ENCODE results near the gene THNSL1. TPM values are rescaled to one million over a fixed set of nuclear protein-coding genes. Genes with fewer than 3 reads are reported as not detected.
"Not testable (repeated sequence)": the region's sequence is repeated elsewhere in the genome, so short reads cannot be mapped to it uniquely, and the experiment has no call there.

THNSL1 gene
- total RNA-seq, 2 donors from 2014 or later: 0.54 to 1.3 TPM

DNA sequence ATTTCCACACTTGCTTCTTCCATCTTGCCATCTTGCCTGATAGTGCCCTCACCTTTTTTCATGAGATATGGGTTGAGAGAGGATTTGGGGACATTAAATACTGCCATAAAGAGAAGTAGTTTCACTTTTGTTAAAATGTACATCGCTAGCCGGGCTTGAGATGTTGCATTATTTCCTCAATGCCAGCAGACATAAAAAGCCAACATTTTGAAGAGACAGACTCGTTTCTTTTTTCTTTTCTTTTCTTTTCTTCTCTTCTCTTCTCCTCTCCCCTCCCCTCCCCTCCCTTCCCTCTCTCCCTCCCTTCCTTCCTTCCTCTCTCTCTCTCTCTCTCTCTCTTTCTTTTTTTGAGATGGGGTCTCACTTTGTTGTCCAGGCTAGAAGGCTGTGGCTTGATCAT lies 18.4 kb upstream of the THNSL1 start:
- no peak for ATAC-seq (ENCODE audit: insufficient number of reproducible peaks, low FRiP score, low read depth)
- Histone ChIP-seq H3K36me3 (no peaks in the 10 kb centered on the region), H3K27ac (no peak overlapping the region), H3K9me3 (no peaks in the 10 kb centered on the region), H3K4me1 (ENCODE audit: control insufficient read depth in 1 of 2, low read depth in 2 of 2) (peaks cover 0 to 5% of the 10 kb centered on the region in 2 donors), H3K27me3 (replicated peaks; ENCODE audit: insufficient read depth) (no peaks in the 10 kb centered on the region), H3K4me3 (no peak overlapping the region)
- DNase-seq (ENCODE audit: low spot score): no peak
- TF ChIP-seq, protein P1, sequence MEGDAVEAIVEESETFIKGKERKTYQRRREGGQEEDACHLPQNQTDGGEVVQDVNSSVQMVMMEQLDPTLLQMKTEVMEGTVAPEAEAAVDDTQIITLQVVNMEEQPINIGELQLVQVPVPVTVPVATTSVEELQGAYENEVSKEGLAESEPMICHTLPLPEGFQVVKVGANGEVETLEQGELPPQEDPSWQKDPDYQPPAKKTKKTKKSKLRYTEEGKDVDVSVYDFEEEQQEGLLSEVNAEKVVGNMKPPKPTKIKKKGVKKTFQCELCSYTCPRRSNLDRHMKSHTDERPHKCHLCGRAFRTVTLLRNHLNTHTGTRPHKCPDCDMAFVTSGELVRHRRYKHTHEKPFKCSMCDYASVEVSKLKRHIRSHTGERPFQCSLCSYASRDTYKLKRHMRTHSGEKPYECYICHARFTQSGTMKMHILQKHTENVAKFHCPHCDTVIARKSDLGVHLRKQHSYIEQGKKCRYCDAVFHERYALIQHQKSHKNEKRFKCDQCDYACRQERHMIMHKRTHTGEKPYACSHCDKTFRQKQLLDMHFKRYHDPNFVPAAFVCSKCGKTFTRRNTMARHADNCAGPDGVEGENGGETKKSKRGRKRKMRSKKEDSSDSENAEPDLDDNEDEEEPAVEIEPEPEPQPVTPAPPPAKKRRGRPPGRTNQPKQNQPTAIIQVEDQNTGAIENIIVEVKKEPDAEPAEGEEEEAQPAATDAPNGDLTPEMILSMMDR (IDR thresholded peaks at IDR 0.05): no peak

DNA sequence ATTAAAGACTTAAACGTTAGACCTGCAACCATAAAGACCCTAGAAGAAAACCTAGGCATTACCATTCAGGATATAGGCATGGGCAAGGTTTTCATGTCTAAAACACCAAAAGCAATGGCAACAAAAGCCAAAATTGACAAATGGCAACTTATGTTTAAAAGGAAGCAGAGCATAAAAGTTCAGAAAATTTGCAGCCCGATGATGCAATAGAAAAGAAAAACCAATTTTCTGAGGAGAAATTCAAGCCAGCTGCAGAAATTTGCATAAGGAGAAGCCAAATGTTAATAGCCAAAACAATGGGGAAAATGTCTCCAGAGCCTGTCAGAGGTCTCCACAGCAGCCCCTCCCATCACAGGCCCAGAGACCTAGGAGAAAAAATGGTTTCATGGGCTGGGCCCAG lies 4.8 kb upstream of the THNSL1 start:
- not testable (repeated sequence) for H3K27me3 ChIP-seq (replicated peaks; ENCODE audit: insufficient read depth); H3K36me3 ChIP-seq; H3K9me3 ChIP-seq; H3K27ac ChIP-seq; H3K4me1 ChIP-seq (ENCODE audit: control insufficient read depth in 1 of 2, low read depth in 2 of 2); ATAC-seq (ENCODE audit: insufficient number of reproducible peaks, low FRiP score, low read depth); DNase-seq (ENCODE audit: low spot score); H3K4me3 ChIP-seq

DNA sequence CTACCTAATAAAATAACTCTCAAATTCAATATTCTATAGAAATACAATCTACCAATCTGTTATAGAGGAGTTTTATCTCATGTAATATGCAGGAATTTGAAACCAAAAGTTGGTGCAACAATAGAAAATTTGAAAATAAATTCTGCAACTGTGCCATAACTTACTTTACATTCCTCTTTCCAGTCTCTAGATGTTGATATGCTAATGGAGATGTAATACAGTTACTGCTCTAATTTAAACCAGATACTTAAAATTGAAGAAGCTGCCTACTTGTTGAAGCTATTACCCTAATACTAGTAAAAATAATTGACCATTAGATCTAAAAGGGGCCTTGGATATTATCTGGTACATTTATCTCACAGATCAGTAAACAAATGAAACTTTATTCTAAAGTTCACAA lies 1.8 kb upstream of the THNSL1 start:
- H3K27me3 ChIP-seq (replicated peaks; ENCODE audit: insufficient read depth): no peaks in the 10 kb centered on the region
- no peaks in the 10 kb centered on the region for H3K9me3 ChIP-seq
- ATAC-seq (ENCODE audit: insufficient number of reproducible peaks, low FRiP score, low read depth) (no peak), DNase-seq (ENCODE audit: low spot score) (no peak)
- peaks cover 0 to 21% of the 10 kb centered on the region in 2 donors for H3K4me1 ChIP-seq (ENCODE audit: control insufficient read depth in 1 of 2, low read depth in 2 of 2)
- H3K4me3 ChIP-seq: no peak overlapping the region
- H3K27ac ChIP-seq: no peak overlapping the region
- TF ChIP-seq, protein P1 (IDR thresholded peaks at IDR 0.05): no peak
- H3K36me3 ChIP-seq: no peaks in the 10 kb centered on the region

DNA sequence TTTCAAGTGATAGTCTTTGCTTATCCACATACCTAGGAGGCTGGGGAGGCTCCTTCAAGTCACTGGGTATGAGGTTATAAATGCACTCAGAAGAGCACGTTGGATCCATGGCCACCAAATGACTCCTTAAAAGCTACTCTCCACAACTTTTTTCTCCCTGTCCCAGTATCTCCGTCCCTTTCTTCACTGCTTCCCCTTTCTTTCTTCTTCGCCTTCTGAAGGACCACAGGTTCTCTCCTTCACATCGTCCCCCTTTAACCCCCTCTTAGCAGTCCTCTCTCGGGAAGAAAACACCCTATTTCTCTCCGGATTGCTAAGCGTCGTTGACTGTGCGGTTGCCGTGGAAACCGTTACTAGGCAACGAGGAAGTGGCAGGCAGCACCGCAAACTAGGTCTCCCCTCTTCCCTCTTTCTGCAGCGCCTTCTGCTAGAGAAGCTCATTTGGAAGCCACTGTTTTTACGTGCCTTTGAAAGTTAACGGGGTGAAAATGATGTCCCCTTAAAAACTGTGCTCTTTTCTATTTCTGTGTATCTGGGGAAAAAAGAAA lies 510 bp upstream of the THNSL1 start, which contains the start of gene ENKUR:
Gene ENKUR, minus strand, starts transcription at position 331 of the 548 bp plus-strand sequence. Its CDS starts 222 bp downstream, at position 109.
- H3K27ac ChIP-seq: peak within 1 kb of the TSS; percentile 86 to 91
- ATAC-seq (ENCODE audit: insufficient number of reproducible peaks, low FRiP score, low read depth): peak; percentile 78
- DNase-seq (ENCODE audit: low spot score): peak; percentile 90
- H3K4me1 ChIP-seq (ENCODE audit: control insufficient read depth in 1 of 2, low read depth in 2 of 2): peaks cover 0 to 21% of the 10 kb centered on the region in 2 donors
- peak within 1 kb of the TSS; percentile 82 for H3K4me3 ChIP-seq
- H3K36me3 ChIP-seq: no peaks in the 10 kb centered on the region
- H3K27me3 ChIP-seq (replicated peaks; ENCODE audit: insufficient read depth): no peaks in the 10 kb centered on the region
- H3K9me3 ChIP-seq: no peaks in the 10 kb centered on the region
- TF ChIP-seq, protein P1 (IDR thresholded peaks at IDR 0.05): no peak

DNA sequence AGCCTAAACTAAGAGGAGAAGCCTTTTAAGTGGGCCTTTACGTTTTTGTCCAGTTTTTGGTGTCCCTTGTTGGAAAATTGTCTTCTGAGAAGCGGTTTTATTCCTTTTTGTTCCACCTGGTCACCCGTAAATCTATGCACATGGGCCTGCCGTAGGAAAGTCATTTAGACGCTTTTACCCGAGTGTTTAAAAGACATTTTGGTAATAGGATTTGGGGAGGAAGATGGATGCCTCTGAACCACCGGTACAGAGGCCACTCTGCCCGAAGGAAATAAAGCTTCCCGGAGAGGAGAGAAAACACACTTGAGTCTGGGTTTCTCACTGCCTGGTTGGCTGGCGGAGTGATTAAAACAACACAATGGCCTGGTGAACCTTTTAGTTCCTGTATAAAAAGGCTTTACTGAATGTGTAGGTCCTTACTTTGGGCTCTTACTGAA lies 760 bp downstream of the THNSL1 start:
- no peaks in the 10 kb centered on the region for H3K36me3 ChIP-seq
- H3K4me1 ChIP-seq (ENCODE audit: control insufficient read depth in 1 of 2, low read depth in 2 of 2): peaks cover 0 to 21% of the 10 kb centered on the region in 2 donors
- H3K27me3 ChIP-seq (replicated peaks; ENCODE audit: insufficient read depth): no peaks in the 10 kb centered on the region
- TF ChIP-seq, protein P1 (IDR thresholded peaks at IDR 0.05): no peak
- no peak for ATAC-seq (ENCODE audit: insufficient number of reproducible peaks, low FRiP score, low read depth)
- DNase-seq (ENCODE audit: low spot score): no peak
- peak overlapping the region; percentile 82 for H3K4me3 ChIP-seq
- H3K27ac ChIP-seq: peak overlapping the region; percentile 86 to 91
- no peaks in the 10 kb centered on the region for H3K9me3 ChIP-seq

DNA sequence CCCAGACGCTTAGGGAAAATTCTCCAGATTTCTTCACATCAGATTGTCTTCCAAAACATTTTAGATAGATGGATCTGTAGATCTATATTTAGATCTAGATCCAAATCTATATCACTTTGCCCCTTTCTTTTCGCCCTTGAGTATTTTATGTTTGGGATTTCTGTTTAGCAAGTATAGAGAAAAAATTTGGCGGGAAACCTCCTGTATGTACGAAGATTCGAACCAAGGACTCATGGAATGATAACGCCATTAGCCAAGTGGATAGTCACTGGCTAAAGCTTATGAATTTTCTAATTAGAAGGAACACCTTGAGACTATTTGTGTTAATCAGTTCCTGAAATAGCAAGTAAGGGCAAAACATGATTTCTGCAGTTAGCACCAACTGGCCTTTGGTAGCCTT lies 1.2 kb downstream of the THNSL1 start:
- TF ChIP-seq, protein P1 (IDR thresholded peaks at IDR 0.05): no peak
- Histone ChIP-seq H3K27me3 (replicated peaks; ENCODE audit: insufficient read depth) (no peaks in the 10 kb centered on the region), H3K4me3 (peak overlapping the region; percentile 82), H3K36me3 (no peaks in the 10 kb centered on the region), H3K27ac (peak overlapping the region; percentile 86 to 91), H3K9me3 (no peaks in the 10 kb centered on the region), H3K4me1 (ENCODE audit: control insufficient read depth in 1 of 2, low read depth in 2 of 2) (peaks cover 0 to 21% of the 10 kb centered on the region in 2 donors)
- no peak for DNase-seq (ENCODE audit: low spot score)
- no peak for ATAC-seq (ENCODE audit: insufficient number of reproducible peaks, low FRiP score, low read depth)
